HG03066 (cell line): ENCODE data around the gene COQ4.

ENCODE experiments used
- ATAC-seq: cut with Tn5 transposase; IDR thresholded peaks from one replicate; pipeline ENCODE4 v1.9.1; 2021; ENCODE audit warnings: low read depth; ENCODE audit not compliant: unreplicated experiment

COQ4 gene

DNA sequence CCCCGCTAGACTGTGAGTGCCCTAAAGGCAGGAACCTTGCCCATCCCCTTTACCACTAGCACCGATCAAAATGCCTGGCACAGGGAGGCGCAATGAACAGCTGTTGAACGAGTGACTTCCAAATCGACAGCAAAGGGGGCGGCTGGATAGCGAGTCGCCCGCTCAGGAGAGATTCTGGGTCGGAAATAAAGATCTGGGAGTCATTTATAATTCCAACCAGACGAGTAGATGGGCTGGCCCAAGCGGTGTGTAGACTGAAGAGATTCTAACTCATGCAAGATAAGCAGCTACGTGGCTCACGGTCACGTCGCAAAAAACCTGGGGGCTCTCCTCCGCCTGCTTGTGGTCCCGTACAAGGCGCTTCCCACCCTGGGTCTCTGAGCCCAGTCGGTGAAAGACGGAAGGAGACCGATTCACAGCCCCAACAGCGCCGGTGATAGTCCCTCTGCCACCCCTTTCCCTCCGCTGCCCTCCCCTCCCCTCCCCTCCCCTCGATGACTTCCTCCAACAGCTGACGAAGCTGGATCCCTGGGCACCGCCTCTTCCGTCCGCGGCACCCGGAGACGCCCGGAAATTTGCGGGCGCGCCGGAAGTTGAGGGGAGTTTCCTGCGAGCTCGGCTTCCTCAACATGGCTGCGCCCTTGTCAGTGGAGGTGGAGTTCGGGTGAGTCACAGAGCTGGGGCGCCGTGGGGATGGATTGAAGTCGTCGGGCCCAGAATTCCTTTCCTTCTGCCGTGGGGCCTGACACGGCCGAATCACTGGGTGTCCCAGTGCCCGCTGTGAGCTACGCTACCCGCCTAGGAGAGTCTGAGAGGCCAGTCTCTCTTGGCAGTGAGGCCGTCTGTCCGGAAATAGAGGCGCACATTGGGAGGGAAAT, 48.4 kb downstream of the COQ4 start, which contains the start of gene URM1:
Gene URM1 (plus strand): TSS at position 623 of the 878 bp plus-strand sequence. CDS start 7 bp downstream, at position 630.
- peak; percentile 89 for ATAC-seq

- no peak for ATAC-seq
These were observed 49.0 kb downstream of the COQ4 start for GRCh38 chr9:128371630-128372117.

DNA sequence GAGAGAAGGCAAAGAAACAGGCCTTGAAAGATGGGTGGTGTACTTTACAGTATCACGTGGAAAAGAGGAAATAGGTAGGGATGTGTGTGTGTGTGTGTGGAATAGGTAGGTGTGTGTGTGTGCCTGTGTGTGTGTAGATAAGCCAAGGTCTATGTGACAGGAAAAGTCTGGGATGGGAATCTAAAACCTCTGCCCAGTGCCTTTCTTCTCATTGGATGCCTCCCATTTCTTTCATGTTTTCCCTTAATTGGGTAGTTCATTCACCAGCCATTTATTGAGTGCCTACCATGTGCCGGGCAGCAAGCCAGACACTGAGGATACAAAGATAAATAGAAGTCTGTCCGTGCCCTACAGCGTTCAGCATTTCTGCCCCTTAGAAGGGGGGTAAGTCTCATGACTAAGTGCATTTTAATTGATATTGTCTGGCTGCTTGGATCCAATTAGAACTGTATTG, 49.6 kb downstream of the COQ4 start:
- no peak for ATAC-seq

GRCh38 chr9:128372784-128373183, 50.1 kb downstream of the COQ4 start:
- no peak for ATAC-seq

- no peak for ATAC-seq
These were observed 51.6 kb downstream of the COQ4 start for GRCh38 chr9:128374221-128374675.

DNA sequence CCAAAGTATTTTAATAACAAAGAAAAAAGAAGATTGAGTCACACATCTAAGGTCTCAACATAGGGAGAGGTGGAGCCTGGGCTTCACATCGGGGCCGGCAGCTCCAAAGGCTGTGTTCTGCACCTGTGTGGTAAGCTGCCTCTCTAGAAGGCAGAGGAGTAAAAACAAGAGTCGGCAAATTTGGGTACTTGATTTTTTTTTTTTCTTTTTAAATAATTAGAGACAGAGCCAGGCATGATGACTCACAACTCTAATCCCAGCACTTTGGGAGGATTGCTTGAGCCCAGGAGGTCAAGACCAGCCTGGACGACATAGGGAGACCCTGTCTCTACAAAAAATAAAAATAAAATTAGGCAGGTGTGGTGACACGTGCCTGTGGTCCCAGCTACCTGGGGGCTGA, 53.2 kb downstream of the COQ4 start:
- no peak for ATAC-seq

GRCh38 chr9:128382261-128382660, 59.6 kb downstream of the COQ4 start:
- ATAC-seq, result no peak

GRCh38 chr9:128383007-128383753, 60.5 kb downstream of the COQ4 start:
- ATAC-seq, result no peak
